ENCODE data around the gene RASAL2.
A peak's percentile ranks its signal among the peaks of the same experiment; 100 is the strongest.
"Not testable (repeated sequence)": the region's sequence is repeated elsewhere in the genome, so short reads cannot be mapped to it uniquely, and the experiment has no call there.

Gene RASAL2

GRCh38 chr1:178120520-178121052 lies 26.7 kb downstream of the RASAL2 start:
- not testable (repeated sequence) for DNase-seq

GRCh38 chr1:178121883-178122282 lies 28.0 kb downstream of the RASAL2 start:
- DNase-seq: no peak

DNA sequence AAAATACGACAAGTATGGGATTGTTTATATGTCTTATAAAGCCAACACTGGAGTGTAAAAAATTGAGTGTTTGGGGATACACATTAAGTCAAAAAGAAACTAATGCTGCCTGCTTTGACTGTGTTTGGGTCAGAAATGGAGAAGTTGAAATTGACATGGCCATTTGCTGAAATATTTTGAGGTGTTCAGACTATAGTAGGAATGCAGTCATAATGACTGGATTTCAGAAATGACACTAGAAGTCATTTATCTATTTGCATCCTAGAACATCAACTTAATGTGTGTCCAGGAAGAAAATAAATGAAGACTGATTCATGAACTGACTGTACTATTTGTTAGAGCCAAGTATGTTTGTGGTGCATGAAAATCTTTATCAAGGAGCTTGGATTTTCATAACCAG lies 28.4 kb downstream of the RASAL2 start:
- no peak for DNase-seq

DNA sequence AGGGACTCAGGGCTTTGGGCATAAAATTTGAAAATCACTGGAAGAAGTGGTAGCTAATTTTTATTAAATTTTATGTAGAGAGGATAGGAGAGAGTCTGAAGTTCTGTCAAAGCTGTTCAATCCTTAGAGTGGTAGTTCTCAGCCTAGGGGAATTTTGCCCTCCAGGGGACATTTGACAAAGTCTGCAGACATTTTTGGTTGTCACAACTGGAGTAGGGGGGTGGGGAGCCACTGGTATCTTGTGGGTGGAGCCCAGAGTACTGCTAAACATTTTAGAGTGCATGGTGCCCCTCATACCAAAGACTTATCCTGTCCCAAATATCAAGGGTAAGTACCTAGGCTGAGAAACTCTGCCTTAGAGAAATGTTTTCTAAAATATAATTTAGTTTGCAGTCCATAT lies 30.2 kb downstream of the RASAL2 start:
- peak; percentile 58 for DNase-seq

- DNase-seq: no peak
Measured at GRCh38 chr1:178126261-178126660, 32.4 kb downstream of the RASAL2 start.

- peak; percentile 59 for DNase-seq
Measured at GRCh38 chr1:178126741-178127185, 32.9 kb downstream of the RASAL2 start.

- no peak for DNase-seq
Measured at GRCh38 chr1:178127482-178128191, 33.7 kb downstream of the RASAL2 start.

DNA sequence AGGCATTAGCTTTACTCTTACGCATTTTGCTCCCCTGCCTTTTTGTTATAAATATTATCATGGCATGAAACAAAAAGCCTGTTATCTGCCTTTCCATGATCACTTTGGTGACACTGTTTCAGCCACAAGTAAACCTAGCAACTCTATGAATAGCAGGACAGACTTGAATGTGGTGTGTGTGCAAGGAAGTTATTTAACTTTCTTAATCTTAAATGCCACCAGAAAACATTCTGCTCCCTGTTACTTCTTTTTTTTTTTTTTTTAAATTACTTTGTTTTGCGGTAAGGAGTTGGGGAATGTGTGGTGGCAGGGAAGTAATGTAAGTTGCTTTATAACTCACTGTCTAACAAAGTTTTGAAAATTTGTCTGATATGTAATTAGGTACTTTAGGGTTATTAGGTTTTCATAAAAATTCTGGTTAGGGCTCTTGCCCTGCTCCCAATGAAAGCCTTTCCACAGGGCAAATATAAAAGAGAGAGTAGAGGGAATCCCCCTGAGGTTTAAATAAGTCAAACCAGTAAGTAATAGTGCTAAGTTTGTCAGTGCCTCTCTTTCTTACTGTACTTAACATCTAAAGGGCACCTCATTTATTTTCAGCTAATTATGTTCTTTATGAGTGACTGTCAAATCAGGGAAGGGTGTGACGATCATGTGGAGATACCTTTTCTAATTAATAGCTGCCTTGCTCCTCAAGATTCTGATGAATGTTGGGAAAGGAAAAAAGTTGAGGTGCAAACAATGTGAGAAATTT lies 39.5 kb downstream of the RASAL2 start:
- no peak for DNase-seq

- no peak for DNase-seq
Measured at GRCh38 chr1:178134061-178134460, 40.2 kb downstream of the RASAL2 start.

GRCh38 chr1:178137238-178137637 lies 43.3 kb downstream of the RASAL2 start:
- DNase-seq: no peak

GRCh38 chr1:178142806-178143205 lies 48.9 kb downstream of the RASAL2 start:
- no peak for DNase-seq

GRCh38 chr1:178143730-178144690 lies 50.1 kb downstream of the RASAL2 start:
- no peak for DNase-seq

DNA sequence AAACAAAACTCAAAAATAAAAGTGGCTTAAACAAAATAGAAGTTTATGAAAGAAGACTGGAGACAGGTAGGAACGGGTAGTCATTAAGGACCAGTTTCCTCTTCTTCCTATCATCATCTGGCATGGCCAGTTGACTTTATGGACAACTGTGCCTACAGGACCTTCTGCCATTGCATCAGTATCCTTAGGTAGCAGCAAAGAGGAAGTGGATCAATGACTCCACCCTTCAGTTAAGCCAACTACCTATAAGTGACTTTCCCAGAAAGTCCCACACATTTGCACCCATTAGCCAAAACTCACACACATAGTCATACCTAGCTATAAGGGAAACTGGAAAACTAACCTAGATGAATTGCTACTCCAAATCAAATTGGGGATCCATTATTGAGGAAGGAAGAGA lies 51.7 kb downstream of the RASAL2 start:
- DNase-seq: no peak

- no peak for DNase-seq
Measured at GRCh38 chr1:178146436-178146835, 52.5 kb downstream of the RASAL2 start.

DNA sequence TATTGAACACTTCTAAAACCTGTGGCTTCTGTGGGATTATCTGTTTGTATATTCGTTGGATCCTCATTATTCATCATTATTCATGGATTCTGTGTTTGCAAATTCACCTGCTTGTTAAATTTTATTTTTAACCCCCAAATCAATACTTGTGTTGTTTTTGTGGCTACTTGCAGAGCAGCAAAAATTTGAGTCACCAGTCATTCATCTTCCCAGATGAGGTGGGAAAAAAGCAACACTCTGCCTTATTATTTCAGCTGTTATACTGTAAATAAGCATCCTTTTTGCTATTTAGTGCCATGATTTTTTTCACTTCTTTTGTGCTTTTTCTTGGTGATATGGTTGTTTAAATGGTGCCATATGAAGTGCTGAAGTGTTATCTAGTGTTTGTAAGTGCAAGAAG lies 56.7 kb downstream of the RASAL2 start:
- no peak for DNase-seq

DNA sequence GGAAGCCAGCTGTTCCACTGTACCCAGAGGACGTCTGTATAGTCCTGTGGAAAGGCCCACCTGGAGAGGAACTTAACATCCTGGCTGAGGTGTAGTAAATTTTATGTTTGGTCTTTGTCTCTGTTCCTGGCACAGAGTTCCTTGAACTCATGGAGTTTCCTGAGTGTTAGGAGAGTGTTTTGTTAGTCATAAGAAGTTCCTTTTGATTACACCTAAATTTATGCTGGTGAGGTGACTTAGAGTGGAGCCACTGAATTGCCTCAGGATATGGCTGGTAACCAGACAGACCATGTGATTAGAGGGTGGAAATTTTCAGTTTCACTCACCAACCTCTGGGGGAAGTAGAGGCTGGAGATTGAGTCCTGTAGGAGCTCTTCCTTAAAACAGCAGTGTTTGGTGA lies 57.9 kb downstream of the RASAL2 start:
- no peak for DNase-seq

DNA sequence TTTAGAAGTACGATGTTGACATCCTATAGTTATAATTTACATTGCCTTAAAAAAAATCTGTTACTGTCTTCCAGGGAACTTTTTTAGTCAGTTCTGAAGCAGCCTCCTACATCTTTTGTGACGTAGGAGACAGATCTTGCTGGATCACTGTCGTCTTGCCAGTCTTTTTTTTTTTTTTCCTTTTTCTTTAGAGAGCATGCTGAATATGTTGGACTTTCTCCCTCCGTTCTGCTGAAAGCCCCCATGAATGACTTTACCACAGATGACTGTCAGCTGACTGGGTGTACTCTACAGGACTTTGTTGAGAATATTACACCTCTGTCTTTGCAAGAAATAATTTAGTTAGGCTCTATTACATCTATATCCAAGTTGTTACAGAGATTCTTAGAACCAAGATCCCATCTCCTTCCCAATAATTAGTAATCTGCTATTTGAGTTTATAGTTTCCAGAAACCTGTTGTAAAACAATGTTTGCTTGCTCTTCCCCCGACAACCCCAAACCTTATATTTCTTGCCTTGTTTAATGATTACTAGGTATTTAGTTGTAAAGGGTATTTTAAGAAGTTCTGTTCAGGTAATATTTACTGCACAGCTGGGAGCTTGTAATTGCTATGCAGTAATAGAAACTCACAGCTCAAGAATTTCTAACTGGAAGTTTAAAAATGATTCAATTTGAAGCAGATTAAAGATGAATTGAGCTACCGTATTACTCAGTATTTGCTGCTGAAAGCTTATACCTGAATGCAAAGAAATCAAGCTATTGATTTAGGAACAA lies 61.8 kb downstream of the RASAL2 start:
- DNase-seq: no peak

DNA sequence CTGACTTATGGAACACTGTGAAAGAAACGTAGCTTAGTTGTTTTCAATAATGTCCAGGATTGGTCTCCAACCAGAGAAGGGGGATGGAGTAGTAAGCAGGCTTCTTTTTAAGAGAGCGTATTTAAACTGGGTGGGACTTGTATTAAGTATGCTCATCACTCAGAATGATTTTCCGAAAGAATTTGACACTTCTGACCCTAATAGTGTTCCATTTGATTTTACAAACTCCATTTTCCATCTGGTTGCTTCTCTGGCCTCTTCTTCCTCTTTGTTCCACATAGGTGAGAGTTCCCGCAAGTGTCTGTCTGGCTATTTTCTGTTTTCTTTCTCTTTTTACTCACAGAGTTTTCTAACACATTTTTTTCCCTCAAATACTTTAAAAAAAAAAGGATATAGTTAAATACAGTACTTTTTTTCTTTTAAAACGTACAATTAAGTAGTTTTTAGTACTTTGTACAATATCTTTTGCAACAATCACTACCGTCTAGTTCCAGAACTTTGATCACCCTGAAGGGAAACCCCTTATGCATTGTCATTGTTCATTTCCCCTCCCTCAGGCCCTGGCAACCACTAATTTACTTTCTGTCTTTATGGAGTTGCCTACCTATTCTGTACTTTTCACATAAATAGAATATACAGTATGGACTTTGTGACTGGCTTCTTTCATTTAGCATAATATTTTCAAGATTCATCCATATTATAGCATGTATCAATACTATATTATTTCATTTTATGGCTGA lies 67.0 kb downstream of the RASAL2 start:
- no peak for DNase-seq

DNA sequence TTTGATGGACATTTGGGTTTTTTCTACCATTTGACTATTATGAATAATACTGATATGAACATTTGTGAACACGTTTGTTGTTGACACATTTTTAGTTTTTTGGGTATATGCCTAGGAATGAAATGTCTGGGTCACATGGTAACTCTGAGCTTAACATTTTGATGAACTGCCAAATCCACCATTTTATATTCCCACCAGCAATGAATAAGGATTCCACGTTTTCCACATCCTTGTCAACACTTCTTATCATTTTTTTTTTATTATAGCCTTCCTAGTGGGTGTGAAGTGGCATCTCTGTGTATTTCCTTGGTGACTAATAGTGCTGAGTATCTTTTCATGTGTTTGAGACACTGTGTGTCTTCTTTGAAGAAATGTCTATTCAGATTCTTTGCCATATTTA lies 67.6 kb downstream of the RASAL2 start:
- DNase-seq: no peak

GRCh38 chr1:178165196-178165595 lies 71.3 kb downstream of the RASAL2 start:
- DNase-seq: no peak

DNA sequence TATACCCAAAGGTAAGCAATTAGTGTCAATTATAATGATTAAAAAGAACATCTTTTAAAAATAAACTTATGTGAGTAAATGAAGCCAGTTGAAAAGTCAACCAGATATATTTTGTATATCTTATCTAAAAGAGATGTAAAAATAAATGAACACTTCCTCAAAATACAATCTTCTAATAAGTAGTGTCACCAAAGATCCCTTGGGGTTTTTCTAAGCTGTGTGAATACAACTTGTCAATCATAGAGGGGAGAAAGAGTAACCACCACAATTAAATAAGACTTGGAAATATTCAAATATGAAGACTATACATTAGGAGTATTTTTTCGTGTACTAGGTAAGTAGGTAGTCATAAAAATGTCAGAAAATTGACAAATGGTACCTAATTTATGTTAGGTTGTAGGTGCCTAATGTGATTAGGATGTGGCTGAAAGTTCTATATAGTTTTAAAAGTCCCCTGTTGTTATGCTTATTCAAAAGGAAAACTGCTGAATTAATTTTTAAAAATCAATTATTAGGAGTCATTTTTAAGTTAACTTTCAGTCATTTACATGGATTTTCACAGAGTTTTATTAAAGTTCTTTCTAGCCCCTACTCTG lies 72.6 kb downstream of the RASAL2 start:
- DNase-seq: no peak

Data from islet precursor cell (in vitro differentiated cells).